ENCODE measurements around the gene GLP2R.

- TF ChIP-seq EZH2 (optimal IDR thresholded peaks at IDR 0.05; ENCODE audit: low read depth, low read length) (no peak), CTCF (IDR thresholded peaks at IDR 0.05; ENCODE audit: low read length) (no peak)
Measured at GRCh38 chr17:9872852-9873251, 47.1 kb downstream of the GLP2R start.
